Thymus (tissue), 11 donors: ENCODE data around the gene EBI3. TPM values are rescaled to one million over a fixed set of nuclear protein-coding genes. Genes with fewer than 3 reads are reported as not detected.
"Not testable (repeated sequence)": the region's sequence is repeated elsewhere in the genome, so short reads cannot be mapped to it uniquely, and the experiment has no call there.

ENCODE experiments used
- DNase-seq, 9 donors: peaks; one replicate each; pipeline ENCODE4 v3.0.0-alpha.2; 2013; ENCODE audit warnings: low spot score in 9 of 9, low read depth in 6 of 9, missing footprints in 1 of 9
- H3K27ac ChIP-seq, 2 donors: one replicate each; pipeline ENCODE4 v1.5.1; 2013; ENCODE audit warnings: control low read depth in 1 of 2, low read depth in 1 of 2, low read length in 1 of 2, mild to moderate bottlenecking in 1 of 2, moderate library complexity in 1 of 2
- H3K27me3 ChIP-seq, 2 donors: one replicate each; pipeline ENCODE4 v1.5.1; 2013; ENCODE audit warnings: low read length in 1 of 2; ENCODE audit not compliant: control insufficient read depth in 2 of 2, insufficient read depth in 1 of 2
- H3K36me3 ChIP-seq, 2 donors: one replicate each; pipeline ENCODE4 v1.5.1; 2013; ENCODE audit warnings: low read length in 1 of 2, mild to moderate bottlenecking in 1 of 2, moderate library complexity in 1 of 2; ENCODE audit not compliant: control insufficient read depth in 2 of 2, insufficient read depth in 2 of 2
- H3K4me1 ChIP-seq, 2 donors: one replicate each; pipeline ENCODE4 v1.5.1; 2013; ENCODE audit warnings: low read length in 2 of 2; ENCODE audit not compliant: control insufficient read depth in 2 of 2, insufficient read depth in 2 of 2
- H3K4me3 ChIP-seq, 2 donors: one replicate each; pipeline ENCODE4 v1.5.1; 2013; ENCODE audit warnings: low read length in 2 of 2, control low read depth in 1 of 2, mild to moderate bottlenecking in 1 of 2
- H3K9me3 ChIP-seq, 2 donors: one replicate each; pipeline ENCODE4 v1.5.1; 2013; ENCODE audit warnings: low read length in 1 of 2, mild to moderate bottlenecking in 1 of 2; ENCODE audit not compliant: control insufficient read depth in 2 of 2, insufficient read depth in 1 of 2
- WGBS: extraction: QIAGEN DNeasy Blood & Tissue Kit; methylation state at CpG from one replicate; pipeline ENCODE4 v1.1.7; 2013; 5-methylcytosine and 5-hydroxymethylcytosine counted together
- polyA plus RNA-seq: library from polyadenylated mRNA; stranded (reverse); fragments of 200-250 nt; gene quantifications from one replicate; pipeline ENCODE4 v1.2.3, GENCODE V29; 2013
- total RNA-seq: library from RNA; stranded (reverse); fragments of 120-200 nt; gene quantifications from one replicate; pipeline ENCODE4 v1.2.4, GENCODE V29; 2013
- donor health status: healthy.

Gene EBI3
- total and polyA plus RNA-seq, 2 donors: 5.7 to 16.2 TPM

DNA sequence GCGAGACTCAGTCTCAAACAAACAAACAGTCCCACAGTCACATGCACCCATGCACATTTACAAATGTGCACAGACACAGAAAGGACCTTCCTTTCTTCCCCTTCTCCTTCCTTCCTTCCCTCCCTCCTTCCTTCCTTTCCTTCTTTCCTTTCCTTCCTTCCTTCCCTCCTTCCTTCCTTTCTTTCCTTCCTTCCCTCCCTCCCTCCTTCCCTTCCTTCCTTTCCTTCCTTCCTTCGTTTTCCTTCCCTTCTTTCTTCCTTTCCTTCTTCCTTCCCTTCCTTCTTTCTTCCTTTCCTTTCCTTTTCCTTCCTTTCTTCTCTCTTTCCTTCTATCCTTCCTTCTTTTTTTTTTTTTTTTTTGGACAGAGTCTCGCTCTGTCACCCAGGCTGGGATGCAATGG, 16.2 kb upstream of the EBI3 start:
- Histone ChIP-seq H3K27ac (no peak overlapping the region), H3K27me3 (no peaks in the 10 kb centered on the region), H3K9me3 (peaks cover 0 to 8% of the 10 kb centered on the region in 2 donors), H3K4me3 (no peak overlapping the region), H3K36me3 (no peaks in the 10 kb centered on the region), H3K4me1 (no peaks in the 10 kb centered on the region)
- WGBS: 85% methylated on average over 3 of the region's 3 CpGs
- no peak for DNase-seq

DNA sequence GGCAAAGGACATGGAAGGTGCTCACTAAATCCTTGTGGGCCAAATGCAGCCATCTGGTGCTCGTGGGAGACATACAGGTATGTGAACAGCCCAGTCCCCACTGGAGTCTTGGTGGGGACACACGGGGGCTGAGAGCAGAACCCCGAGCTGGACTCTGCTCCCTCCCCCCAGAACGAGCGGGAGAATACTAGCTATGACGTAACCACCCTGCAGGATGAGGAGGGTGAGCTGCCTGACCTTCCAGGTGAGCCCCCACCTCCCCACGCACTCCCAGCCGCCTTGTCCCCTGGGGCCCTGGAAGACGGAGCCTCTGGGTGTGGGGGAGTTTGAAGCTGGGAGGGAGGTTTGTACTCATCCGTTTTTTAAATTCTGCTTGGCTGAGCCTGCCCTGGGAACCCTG, 13.5 kb upstream of the EBI3 start:
- Histone ChIP-seq H3K4me3 (no peak overlapping the region), H3K9me3 (peaks cover 0 to 8% of the 10 kb centered on the region in 2 donors), H3K27ac (no peak overlapping the region), H3K4me1 (no peaks in the 10 kb centered on the region), H3K27me3 (no peaks in the 10 kb centered on the region), H3K36me3 (no peaks in the 10 kb centered on the region)
- 85% methylated on average over 10 of the region's 10 CpGs for WGBS
- DNase-seq: no peak

DNA sequence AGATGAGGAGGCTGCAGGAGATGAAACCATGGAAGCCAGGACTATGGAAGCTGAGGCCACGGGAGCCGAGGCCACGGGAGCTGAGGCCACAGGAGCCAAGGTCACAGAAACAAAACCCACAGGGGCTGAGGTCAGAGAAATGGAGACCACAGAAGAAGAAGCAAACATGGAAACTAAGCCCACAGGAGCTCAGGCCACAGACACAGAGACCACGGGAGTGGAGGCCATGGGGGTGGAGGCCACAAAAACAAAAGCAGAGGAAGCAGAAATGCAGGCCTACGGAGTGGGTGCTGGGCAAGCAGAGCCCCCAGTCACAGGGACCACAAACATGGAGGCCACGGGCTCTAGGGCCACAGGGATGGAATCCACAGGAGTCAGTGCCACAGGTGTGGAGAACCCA, 12.5 kb upstream of the EBI3 start:
- WGBS: 86% methylated on average over 6 of the region's 6 CpGs

DNA sequence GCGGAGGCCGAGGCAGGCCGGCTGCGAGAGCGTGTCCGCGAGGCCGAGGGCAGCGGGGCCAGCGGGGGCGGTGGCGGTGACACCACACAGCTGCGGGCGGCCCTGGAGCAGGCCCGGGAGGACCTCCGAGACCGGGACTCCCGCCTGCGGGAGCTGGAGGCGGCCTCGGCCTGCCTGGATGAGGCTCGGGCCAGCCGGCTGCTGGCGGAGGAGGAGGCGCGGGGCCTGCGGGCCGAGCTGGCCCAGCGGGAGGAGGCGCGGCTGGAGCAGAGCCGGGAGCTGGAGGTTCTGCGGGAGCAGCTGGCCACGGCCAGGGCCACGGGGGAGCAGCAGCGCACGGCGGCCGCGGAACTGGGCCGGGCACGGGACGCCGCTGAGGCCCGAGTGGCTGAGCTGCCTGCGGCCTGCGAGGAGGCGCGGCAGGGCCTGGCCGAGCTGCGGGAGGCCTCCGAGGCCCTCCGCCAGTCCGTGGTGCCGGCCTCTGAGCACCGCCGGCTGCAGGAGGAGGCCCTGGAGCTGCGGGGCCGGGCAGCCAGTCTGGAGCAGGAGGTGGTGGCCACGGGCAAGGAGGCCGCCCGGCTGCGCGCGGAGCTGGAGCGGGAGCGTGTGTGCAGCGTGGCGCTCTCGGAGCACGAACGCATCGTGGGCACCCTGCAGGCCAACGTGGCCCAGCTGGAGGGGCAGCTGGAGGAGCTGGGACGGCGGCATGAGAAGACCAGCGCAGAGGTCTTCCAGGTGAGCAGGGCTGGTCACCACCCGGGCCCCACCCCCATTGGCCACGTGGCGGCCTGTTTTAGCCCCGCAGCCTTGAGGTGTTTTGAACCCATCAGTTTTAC, 11.7 kb upstream of the EBI3 start:
- no peaks in the 10 kb centered on the region for H3K27me3 ChIP-seq
- no peak overlapping the region for H3K4me3 ChIP-seq
- no peak for DNase-seq
- H3K4me1 ChIP-seq: no peaks in the 10 kb centered on the region
- 97% methylated on average over 81 of the region's 81 CpGs for WGBS
- peaks cover 0 to 8% of the 10 kb centered on the region in 2 donors for H3K9me3 ChIP-seq
- no peak overlapping the region for H3K27ac ChIP-seq
- H3K36me3 ChIP-seq: no peaks in the 10 kb centered on the region

More for the DNA sequence above, 12.5 kb upstream of the EBI3 start:
- H3K27ac ChIP-seq: no peak overlapping the region
- H3K4me1 ChIP-seq: no peaks in the 10 kb centered on the region
- no peak for DNase-seq
- H3K4me3 ChIP-seq: no peak overlapping the region
- H3K9me3 ChIP-seq: peaks cover 0 to 8% of the 10 kb centered on the region in 2 donors
- no peaks in the 10 kb centered on the region for H3K36me3 ChIP-seq
- H3K27me3 ChIP-seq: no peaks in the 10 kb centered on the region

DNA sequence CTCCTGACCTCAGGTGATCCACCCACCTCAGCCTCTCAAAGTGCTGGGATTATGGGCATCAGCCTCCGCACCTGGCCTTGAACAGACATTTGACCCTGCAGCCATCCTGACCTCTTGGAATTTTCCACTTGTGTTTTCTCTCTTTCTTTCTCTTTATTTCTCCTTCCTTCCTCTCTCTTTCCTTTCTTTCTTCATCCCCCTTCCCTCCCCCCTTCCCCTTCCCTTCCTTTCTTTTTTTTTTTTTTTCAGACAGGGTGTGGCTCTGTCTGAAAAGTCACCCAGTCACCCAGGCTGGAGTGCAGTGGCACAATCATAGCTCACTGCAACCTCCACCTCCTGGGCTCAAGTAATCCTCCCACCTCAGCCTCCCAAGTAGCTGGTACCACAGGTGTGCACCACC, 10.8 kb upstream of the EBI3 start:
- not testable (repeated sequence) for H3K36me3 ChIP-seq, H3K4me3 ChIP-seq, H3K27me3 ChIP-seq, H3K4me1 ChIP-seq, H3K27ac ChIP-seq, DNase-seq, H3K9me3 ChIP-seq
- 100% methylated on average over 1 of the region's 1 CpG for WGBS

DNA sequence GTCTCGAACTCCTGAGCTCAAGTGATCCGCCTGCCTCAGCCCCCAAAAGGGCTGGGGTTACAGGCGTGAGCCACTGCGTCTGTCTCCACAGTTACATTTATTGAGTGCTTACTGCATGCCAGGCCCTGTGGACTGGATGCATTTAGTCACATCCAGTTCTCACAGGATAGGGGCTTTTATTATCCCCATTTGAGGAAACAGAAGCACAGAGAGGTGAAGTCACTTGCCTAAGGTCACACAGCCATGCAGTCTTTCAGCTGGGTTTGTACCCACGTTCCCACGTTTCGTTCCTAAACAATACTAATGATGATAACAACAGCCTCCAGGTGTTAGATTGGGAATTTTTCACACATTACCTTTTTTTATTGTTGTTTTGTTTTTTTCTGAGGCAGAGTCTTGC, 9.1 kb upstream of the EBI3 start:
- Histone ChIP-seq H3K9me3 (peaks cover 0 to 8% of the 10 kb centered on the region in 2 donors), H3K4me3 (no peak overlapping the region), H3K27me3 (no peaks in the 10 kb centered on the region), H3K36me3 (no peaks in the 10 kb centered on the region), H3K27ac (no peak overlapping the region), H3K4me1 (no peaks in the 10 kb centered on the region)
- WGBS: 96% methylated on average over 7 of the region's 7 CpGs
- no peak for DNase-seq

DNA sequence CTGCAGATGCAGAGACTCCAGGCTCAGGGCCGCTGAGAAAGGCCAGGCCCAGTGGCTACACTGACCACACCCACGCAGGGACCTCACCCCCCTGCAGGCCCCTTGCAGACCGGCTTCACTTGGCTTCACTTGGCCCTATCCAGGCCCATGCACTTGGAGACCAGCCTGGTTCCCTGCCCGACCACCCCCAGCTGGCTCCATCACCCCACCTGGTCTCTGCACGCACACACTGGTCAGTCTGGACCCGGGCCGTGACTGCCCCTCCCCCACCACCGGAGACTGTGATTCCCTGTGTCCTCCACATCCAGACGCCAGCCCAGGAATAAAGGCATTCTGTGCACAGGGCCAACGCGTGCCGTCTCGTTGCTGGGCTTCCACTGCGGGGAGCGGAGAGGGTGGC, 4.9 kb upstream of the EBI3 start:
- H3K27me3 ChIP-seq: peaks cover 0 to 15% of the 10 kb centered on the region in 2 donors
- DNase-seq: no peak
- H3K4me1 ChIP-seq: peaks cover 0 to 4% of the 10 kb centered on the region in 2 donors
- H3K36me3 ChIP-seq: no peaks in the 10 kb centered on the region
- 92% methylated on average over 15 of the region's 15 CpGs for WGBS
- peaks cover 0 to 4% of the 10 kb centered on the region in 2 donors for H3K9me3 ChIP-seq
- H3K4me3 ChIP-seq: no peak overlapping the region
- H3K27ac ChIP-seq: no peak overlapping the region

DNA sequence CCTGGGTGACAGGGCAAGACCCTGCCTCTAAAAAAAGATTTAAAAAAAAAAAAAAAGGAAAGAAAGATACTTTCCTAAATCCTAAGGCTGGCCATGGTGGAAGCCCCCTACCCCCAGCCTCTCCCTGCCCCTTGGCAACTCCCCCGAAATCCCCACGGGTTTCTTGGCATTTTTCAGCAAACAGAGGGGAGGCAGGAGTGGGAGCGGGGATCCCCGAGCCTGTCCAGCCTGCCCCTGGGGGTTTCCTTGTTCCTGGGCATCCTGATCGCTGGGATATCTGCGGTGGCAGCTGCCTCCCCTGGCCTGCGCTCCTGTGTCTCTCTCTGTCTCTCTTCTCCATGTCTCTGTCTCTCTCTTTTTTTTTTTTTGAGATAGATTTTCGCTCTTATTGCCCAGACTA, 3.4 kb upstream of the EBI3 start:
- Histone ChIP-seq H3K9me3 (peaks cover 0 to 5% of the 10 kb centered on the region in 2 donors), H3K36me3 (no peaks in the 10 kb centered on the region), H3K4me1 (peaks cover 0 to 4% of the 10 kb centered on the region in 2 donors), H3K4me3 (no peak overlapping the region), H3K27ac (no peak overlapping the region), H3K27me3 (peaks cover 0 to 18% of the 10 kb centered on the region in 2 donors)
- no peak for DNase-seq
- 89% methylated on average over 8 of the region's 8 CpGs for WGBS

DNA sequence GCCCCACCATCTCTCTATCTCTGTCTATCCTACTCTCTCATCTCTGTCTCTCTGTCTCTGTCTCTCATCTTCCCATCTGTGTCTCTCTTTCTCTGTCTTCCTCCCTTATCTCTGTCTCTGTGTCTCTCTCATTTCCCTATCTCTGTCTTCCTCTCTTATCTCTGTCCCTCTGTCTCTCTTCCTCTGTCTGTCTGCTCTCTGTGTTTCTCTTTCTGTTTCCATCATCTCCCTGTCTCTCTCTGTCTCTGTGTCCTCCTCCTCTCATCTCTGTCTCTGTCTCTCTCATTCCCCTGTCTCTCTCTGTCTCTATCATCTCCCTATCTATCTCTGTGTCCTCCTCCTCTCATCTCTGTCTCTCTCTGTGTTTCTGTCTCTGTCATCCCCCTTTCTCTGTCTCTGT, 1.6 kb upstream of the EBI3 start:
- peaks cover 0 to 4% of the 10 kb centered on the region in 2 donors for H3K4me1 ChIP-seq
- no peak overlapping the region for H3K27ac ChIP-seq
- no peak for DNase-seq
- H3K9me3 ChIP-seq: peaks cover 0 to 5% of the 10 kb centered on the region in 2 donors
- H3K4me3 ChIP-seq: no peak overlapping the region
- no peaks in the 10 kb centered on the region for H3K36me3 ChIP-seq
- H3K27me3 ChIP-seq: peaks cover 0 to 18% of the 10 kb centered on the region in 2 donors
